ENCODE measurements around the gene PPCS.
"Not testable (repeated sequence)": the region's sequence is repeated elsewhere in the genome, so short reads cannot be mapped to it uniquely, and the experiment has no call there.

Gene PPCS

DNA sequence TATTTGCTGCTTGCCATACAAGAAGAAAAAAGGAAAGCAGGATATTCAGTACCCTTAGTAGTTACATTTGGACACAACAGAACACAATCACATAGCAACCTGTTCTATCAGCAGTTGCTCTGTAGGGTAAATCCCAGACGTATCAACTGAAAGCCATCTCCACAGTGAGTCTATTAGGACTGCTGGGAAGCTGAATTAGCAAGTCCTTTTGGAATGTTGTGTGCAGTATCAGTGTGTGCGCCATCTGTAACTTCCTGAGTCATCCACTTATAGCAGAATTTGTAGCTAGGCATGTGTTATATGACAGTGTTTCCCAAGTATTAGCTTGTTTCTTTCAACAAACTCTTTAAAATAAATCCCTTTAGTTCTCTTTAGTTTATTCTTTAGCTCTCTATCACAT lies 28.0 kb downstream of the PPCS start:
- H3K4me3 ChIP-seq (ENCODE audit: low read depth, low read length) = no peak overlapping the region
- TF ChIP-seq, protein P1, sequence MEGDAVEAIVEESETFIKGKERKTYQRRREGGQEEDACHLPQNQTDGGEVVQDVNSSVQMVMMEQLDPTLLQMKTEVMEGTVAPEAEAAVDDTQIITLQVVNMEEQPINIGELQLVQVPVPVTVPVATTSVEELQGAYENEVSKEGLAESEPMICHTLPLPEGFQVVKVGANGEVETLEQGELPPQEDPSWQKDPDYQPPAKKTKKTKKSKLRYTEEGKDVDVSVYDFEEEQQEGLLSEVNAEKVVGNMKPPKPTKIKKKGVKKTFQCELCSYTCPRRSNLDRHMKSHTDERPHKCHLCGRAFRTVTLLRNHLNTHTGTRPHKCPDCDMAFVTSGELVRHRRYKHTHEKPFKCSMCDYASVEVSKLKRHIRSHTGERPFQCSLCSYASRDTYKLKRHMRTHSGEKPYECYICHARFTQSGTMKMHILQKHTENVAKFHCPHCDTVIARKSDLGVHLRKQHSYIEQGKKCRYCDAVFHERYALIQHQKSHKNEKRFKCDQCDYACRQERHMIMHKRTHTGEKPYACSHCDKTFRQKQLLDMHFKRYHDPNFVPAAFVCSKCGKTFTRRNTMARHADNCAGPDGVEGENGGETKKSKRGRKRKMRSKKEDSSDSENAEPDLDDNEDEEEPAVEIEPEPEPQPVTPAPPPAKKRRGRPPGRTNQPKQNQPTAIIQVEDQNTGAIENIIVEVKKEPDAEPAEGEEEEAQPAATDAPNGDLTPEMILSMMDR (IDR thresholded peaks at IDR 0.05; ENCODE audit: borderline replicate concordance, insufficient read depth, low read depth, low read length) = no peak

DNA sequence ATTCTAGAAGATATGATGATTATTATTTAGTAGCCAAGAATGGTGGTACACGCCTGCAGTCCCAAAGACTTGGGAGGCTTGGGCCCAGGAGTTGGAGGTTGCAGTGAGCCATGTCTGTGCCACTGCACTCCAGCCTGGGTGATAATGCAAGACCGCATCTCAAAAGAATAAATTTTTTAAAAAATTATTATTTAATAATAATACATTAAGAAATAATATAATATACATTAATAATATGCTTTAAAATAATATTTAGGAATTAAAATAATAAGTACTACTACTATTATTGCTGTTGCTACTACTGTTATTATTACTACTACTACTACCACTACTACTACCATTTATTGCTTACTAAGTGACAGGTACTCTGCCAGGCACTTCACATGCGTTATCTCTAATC lies 33.9 kb downstream of the PPCS start:
- TF ChIP-seq, protein P1 (IDR thresholded peaks at IDR 0.05; ENCODE audit: borderline replicate concordance, insufficient read depth, low read depth, low read length) = no peak
- H3K4me3 ChIP-seq (ENCODE audit: low read depth, low read length) = no peak overlapping the region

DNA sequence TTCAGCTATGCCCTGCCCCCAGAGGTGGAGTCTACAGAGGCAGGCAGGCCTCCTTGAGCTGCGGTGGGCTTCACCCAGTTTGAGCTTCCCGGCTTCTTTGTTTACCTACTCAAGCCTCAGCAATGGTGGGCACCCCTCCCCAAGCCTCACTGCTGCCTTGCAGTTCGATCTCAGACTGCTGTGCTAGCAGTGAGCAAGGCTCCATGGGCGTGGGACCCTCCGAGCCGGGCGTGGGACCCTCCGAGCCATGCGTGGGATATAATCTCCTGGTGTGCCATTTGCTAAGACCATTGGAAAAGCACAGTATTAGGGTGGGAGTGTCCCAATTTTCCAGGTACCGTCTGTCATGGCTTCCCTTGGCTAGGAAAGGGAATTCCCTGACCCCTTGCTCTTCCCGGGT lies 45.7 kb downstream of the PPCS start:
- not testable (repeated sequence) for H3K4me3 ChIP-seq (ENCODE audit: low read depth, low read length)

DNA sequence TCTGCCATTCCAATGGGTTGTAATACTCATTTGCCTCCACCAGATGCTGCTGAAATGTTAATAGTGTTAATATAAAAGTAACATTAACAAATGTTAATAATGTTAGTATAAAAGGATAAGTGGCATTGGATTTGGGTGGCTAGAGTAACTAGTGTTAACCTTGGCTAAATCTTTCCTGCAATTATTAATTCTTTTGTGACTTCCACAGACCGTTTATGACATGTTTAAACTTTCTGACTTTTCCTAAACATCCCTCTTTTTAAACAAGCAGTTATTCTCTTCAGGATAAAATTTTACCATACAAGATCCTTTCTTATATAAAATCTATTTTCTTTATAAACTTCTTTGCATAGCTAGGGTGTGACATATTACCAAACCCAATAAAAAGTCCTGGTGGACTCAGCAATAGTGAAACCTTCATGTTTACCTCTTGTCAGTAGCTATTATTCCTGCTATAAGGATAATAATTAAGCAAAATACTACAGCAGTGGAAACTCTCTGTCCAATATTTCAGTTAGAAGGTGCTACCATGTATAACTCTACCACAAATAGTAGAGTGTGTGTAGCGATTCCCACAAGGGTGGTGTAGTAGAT lies 48.3 kb downstream of the PPCS start:
- H3K4me3 ChIP-seq (ENCODE audit: low read depth, low read length) = no peak overlapping the region
- TF ChIP-seq, protein P1 (IDR thresholded peaks at IDR 0.05; ENCODE audit: borderline replicate concordance, insufficient read depth, low read depth, low read length) = no peak

DNA sequence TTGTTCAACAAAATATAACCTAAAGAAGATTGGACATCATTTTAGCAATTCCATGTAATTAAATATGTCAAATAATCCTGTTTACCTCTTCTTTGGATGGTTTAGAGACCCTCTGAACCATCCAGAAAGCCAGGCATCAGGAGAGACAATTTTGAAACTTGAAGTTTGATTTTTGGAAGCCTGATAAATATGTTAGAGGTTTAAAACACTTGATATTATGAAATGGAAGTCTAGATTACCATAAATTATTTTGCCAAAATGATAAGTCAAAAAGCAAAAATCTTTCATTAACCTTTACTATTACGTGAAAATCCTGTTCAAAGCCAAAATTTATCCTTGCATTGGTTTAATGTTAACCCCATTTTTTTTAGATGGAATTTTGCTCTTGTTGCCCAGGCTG lies 50.2 kb downstream of the PPCS start:
- TF ChIP-seq, protein P1 (IDR thresholded peaks at IDR 0.05; ENCODE audit: borderline replicate concordance, insufficient read depth, low read depth, low read length) = no peak
- H3K4me3 ChIP-seq (ENCODE audit: low read depth, low read length) = no peak overlapping the region

All from GM12875 (cell line).